GM18502 (cell line): ENCODE results near the gene GPR179.

Source experiments
- ATAC-seq: cut with Tn5 transposase; IDR thresholded peaks from one replicate; pipeline ENCODE4 v1.9.1; 2021; ENCODE audit warnings: mild to moderate bottlenecking; ENCODE audit not compliant: unreplicated experiment, poor library complexity

Gene GPR179

DNA sequence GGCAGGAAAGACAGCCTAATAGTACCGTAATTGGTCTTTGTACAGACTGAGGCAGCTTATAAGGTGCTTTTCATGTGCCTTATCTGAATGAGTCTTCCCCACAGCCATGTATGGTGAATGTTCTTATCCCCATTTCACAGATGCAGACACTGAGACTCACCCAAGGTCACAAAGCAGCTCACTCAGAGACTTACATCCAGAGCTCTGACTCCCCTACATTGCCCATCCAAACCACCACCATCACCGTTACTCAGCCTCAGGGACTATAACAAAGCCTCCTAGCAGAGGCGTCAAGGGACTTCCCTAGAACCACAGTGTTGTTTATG is 627 bp upstream of the GPR179 start:
- ATAC-seq, result no peak

DNA sequence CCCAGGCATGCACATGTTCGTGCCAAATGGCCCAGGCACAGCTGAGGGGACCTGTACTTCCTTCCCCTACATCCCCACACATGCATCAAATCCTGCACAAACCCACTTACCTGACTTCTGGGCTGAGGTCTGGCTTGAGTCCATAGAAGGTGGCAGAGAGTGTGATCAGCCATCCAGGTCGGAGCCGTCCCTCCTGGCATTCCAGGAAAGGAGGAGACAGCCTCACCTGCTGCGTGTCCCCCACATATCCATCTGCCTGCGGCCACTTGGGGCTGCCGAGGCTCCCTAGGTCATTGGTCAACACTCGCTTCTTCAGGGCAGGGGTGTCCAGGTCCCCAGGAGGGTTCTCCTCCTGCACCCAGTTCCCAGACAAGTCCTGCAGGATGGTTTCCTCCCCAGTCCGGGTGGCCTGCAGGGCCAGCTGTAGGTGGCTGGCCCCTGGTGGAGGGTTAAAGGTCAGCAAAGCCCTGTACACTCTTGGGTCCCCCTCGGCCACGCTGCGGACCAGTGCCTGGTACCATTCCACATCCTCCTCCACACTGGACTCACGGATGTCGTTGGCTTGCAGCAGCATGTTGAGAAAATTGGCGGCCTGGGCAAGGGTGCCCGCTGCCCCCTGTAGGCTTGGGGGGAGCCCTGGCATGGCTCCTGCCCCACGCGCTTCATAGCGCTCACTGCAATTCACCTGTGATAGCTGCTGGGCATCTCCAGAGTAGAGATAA is 709 bp downstream of the GPR179 start:
- no peak for ATAC-seq

DNA sequence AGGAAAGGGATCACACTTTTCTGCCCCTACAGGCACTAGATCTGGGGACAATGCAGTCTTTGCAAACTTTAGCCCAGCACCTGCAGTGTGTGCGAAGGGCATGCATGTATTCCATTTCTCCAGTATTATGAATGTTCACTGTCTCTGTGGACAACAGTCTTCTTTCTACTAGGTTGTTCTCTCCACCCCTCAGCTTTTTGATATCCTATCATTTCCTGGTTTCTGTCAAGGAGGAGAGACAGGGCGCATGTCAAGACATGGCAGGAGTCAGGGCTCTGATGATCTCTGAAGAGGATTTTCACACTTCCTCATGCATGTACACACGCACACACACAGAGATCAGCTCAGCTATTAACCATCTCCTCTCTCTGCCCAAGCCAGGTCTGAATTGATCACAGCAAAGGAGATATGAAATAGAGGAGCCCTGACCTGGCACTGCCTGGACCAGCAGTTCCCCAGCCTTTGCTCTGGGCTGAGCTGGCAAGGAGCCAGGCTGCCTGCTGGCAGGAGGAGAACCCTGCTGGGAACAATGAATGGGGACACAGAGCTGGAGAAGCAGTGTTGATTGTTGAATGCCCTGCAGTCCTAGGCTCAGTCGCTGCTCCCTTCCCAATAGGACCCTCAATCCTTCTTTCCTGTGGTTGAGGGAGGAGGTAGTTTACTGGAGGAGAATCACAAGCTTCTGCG is 2.6 kb downstream of the GPR179 start:
- ATAC-seq, result no peak

DNA sequence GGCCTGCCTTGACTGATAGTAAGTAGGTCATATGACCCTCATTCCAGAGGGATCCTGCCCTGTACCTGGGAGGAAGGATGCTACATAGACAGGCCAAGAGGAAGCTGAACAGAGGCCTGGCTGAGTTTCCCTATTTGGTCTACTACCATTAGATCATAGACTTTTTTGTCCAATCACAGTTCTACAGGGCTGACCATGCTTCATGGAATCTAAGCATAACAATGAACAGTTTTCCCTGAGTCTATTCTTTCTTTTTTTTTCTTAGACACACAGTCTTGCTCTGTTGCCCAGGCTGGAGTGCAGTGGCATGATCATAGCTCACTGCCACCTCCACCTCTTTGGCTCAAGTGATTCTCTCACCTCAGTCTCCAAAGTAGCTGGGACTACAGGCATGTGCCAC is 3.9 kb downstream of the GPR179 start:
- ATAC-seq, result no peak

DNA sequence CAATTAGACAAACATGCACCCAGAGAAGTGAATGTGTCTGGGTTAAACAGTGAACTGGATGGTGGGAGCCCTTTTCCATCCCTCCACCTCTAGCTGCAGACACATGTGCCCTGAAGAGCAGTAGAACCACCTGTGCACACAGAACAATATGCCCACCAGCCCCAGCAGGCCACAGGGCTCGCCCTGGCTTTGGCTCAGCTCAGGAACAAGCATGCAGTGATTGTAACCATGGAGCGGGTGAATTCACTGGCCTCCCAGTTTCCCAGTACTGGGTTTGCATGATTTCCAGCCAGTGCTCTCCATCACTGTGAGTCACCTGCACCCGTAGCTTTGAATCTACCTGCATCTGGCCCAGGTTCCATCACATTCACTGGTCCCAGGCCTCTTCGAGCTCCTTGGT is 5.2 kb downstream of the GPR179 start:
- ATAC-seq, result no peak

DNA sequence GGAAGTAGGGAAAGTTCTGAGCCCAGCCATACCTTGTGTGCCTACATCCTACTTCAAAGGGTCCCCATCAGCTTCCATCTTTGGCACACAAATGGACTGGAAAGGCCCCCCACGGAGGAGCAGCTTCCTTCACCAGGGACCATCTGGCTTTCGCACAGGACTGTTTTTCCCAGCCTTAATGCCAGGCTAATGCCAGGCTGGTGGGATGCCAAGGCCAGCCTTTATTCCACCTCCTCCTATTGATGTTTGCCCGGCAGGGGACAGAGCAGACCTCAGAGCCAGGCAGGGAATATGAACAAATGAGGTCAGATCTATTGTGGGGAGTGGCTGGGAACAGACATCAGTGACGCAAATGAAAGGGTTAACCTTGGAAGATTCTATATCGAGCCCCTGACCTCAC is 5.7 kb downstream of the GPR179 start:
- ATAC-seq, result no peak

DNA sequence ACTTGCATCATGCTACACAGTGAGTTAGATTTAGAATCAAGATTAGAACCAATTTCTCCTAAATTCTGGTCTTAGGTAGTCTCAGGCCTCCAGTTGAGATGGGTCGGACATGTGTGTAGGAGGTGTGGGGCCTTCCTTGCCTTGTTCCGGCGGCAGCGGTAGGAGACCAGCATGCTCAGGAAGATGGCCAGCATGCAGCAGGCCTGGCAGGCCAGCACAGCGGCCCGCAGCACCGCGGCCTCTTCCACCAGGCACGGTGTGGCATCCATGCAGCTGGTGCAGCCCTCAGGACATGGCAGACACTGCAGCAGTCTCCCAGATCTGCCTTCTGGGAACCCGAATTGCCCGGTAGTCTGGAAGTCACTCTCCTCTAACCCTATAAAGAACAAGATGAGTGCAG is 6.9 kb downstream of the GPR179 start:
- no peak for ATAC-seq

DNA sequence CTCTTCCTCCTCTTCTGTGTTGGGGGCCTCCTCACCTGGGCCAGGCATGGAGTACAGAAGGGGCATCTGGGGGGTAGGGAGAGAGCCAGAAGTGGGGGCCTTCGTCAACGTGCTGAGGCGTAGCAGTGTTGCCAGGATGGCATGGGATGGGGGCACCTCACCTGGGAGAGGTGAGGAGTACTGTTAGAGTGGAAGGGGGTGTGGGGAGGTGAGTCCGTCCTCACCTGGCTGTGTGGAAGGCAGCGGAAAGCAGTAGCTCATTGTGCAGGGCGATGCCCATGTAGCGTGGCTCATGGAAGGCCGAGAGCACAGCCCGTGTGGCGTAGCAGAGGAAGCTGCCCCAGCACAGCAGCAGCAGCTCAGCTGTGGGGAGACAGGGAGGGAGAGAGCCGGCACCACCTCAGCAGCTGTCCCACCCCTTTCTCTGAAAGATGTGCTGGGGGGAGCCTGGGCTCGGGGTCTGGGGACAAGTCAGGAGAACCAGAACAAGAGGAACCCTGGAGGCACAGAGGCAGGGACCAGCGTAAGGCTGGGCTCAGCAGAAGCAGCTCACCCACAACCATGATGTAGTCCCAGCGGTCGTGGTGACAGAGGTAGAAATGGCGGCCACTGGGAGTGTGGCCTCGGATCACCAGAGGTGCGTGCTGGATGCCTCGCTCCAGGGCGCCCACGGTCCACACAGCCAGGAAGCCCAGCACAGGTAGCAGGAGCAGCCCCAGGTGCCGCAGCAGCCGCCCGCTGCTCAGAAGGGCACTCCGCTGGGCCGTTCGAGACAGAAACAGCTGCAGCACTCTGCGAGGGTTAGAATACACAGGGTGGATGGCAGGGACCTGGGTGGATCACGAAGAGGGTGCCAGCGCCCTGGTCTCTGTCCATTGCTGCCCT is 9.0 kb downstream of the GPR179 start:
- ATAC-seq, result no peak

DNA sequence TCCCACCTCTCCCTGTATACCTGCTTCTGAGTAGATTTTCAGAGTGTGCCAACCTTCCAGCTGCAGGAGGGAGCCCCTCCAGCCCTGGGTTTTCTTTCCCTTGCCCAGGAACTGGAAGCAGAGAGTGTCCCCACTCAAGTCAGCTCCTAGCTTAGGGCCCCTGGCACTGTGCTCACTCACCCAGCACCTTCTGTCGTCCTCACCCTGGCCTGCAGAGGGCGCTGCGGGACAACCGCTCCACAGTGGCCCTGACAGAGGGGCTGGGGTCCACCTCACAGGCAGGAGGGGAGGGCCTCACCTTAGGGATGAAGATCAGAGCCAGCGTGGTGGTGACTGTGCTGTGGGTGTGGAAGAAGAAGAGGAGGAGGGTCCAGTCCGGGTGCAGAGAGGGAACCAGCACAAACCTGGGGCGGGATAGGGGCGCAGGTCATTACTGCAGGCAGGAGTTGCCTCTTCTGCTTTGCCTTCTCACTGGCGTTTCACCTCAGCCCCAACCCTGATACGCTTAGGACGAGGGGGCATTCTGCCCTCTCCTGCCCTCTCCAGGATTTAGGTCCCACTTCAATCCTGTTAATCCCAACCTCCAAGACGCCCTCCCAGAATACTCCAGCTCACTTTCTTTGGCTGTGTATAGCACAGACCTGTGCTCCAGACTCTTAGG is 10.0 kb downstream of the GPR179 start:
- no peak for ATAC-seq

DNA sequence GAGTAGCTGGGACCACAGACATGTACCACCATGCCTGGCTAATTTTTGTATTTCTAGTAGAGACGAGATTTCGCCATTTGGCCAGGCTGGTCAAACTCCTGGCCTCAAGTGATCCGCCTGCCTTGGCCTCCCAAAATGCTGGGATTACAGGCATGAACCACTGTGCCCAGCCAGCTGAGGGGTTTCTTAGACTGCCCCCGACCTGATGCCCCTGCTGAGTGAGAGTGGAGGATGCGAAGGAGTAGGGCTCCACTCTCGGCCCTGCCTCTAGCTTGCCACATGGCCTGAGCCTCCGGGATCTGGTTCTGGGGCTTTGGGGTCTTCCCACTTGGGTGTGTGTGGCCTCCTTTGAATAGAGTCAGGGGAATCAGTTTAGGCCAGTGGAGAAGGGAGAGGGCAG is 11.0 kb downstream of the GPR179 start:
- ATAC-seq, result no peak

DNA sequence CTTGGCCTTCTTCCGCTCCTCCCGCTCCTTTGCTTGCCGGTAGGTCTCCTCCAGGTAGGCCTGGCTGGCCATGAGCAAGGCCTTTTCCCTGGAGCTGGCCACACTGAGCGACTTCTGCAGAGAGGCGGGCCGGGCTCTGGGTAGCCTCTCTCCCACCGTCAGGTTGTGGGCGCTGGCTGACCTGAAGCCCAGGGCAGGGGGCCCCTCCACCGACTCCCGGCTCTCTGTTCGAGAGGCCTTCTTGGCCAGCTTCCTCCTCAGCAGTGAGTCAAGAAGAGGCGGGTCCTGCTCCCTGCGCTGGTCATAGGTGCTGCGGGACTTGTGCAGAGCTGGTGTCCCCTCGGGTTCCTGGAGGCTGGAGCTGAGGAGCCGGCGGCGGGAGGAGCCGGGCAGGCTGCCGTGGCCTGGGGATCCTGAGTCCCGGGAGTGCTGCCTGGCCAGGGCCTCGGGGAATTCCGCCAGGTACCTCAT is 12.8 kb downstream of the GPR179 start:
- no peak for ATAC-seq

DNA sequence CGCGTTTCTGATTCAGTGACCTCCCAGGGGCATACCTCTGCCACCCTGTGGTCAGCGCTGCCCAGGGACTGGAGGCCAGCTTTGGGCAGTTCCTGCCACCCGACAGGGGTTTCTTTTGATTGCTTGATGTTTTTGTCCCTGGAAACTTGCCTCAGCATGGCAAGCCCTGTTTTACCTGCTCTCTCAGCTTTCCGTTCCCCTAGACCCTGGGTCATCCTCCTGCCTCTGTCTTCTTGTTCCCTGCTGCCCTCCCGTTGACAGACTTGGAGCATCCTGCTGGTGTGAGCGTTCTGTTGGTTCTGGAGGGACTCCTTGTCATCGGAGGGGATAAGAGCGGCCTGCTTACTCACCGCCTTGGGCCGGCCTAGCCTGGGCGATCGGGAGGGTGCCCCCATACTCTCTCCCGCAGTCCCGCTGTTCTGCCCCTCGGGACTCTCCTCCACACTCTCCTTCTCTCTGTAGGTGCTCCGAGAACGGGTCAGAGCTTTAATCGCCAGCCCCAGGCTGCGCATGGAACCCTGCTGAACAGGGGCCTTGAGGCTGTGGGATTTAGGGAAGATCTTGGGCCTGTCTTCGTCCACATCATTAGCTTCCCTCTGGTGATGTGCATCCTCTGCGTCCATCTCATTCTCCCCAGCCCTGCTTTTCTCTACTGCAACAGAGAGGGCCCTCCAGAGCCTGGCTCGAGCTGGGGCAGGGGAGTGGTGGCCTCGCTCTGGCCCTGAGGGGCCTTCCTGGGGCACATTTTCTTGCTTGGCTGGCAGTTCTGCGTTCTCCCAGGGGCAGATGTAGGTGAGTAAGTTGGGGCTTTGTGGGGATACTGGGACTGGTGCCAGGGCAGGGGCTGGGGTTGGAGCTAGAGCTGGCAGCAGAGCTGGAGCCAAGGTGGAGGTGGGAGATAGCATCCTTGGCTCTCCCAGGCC is 13.7 kb downstream of the GPR179 start:
- ATAC-seq, result no peak

DNA sequence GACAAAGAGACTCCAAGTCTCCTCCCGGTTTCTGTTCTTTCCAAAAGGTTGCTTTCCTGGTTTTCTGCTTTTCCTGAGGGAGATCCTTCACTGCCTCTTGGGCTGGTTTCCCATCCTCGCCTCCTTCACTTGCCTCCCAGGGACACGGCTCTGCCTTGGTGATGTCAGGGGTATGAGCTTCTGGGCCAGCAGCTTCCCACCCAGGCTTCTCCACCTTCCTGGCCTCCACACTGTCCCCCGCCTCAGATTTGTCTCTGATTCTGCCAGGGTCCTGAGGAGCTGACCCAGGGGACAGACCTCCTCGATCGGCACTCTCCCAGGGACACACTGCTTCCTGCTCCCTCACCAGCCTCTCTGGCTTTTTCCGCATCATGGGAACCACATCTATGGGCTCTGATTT is 14.5 kb downstream of the GPR179 start:
- ATAC-seq, result no peak

DNA sequence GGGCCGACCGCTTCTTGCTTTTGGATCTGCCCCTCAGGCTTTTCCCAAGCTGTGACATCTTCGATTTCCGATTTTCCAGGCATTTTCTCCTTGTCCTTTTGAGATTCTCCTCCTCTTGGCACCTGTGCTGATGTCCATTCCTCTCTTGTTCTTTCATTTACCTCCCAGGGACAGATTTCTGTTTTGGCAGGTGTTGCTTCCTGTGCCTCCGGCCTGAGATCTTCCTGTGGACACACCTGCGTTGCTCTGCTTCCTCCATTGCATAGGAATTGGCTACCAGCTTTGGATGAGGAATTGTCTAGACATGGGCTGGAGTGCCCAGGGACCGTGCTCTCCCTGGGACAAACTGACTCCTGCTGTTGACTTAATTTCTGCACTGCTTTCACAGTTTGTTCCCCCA is 15.1 kb downstream of the GPR179 start:
- ATAC-seq, result no peak

DNA sequence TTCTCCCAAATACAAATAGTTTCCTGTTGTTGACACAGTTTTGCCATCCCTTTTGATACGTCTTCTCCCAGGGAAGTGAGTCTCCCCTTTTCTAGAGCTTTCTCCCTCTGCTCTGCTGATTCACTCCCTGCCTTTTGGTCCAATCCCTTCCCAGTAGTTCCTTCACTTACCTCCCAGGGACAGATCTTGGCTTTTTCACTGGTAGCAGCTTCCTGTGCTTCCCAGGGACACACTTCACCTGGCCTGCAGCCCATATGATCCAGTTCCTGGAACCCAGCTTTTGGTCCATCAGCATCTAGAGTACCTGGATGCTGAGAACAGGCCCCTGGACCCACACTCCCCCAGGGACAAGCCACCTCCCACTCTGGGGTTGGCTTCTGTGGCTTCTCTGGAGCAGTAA is 15.8 kb downstream of the GPR179 start:
- no peak for ATAC-seq

DNA sequence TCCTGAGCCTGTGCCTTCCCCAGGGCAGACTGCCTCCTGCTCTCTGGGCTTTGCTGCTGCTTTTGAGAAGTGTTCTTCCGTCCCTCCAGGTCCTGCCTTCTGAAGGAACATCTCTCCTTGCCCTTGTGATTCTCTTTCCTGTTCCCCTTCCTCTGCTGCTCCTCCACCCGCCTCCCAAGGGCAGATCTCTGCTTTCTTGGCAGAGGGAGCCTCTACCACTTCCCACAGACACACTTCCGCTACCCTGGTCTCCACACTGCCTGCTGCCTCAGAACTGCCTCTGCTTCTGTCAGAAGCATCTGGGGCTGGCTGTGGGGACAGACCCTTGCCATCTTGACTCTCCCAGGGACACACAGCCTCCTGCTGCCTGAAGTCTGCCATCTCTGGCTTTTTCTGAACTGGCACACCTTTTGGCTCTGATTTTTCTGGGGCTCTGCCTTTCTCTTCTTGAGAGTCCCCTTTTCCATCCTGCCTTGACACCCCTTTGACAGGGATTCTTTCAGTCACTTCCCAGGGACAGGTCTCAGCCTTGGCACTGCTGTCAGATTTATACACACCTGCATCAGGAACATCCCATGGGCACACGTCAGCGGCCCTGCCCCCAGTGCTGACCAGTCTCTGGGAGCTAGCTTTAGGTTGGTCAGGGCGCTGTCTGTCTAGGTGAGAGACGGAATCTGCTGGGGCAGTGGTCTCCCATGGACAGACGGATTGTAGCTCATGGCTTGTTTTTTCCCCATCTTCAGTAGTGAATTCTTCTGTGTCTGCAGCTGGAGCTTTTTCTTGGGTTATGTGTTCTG is 16.6 kb downstream of the GPR179 start:
- no peak for ATAC-seq

DNA sequence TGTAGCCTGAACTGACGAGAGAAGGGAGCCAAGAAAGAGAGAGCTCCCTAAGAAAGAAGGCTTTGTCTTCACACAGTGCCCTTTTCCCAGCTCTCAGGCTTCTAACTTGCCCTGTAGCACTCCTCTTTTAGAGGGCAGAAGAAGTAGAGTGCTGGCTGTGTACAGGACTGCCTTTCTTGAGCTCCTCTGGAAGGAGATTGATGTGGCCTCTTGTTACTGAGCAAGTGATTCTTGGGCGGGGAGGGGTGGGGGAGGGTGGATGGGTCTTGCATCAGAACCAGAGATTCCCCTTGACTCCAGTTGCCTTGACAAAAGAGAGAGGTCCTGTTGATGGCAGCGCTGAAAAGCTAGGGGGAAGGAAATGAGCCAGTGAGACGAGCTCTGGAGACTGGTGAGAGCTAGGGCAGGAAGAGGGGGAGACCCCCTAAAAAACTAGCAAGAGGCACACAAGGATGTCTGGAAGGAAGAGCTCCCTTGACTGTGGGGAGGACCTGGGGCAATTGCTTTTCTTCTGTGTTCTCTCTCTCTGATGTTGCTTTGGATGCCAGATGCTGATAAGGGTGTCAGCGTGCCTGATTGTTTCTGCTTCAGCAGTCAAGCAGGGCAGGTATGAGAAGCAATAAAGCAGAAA is 18.4 kb downstream of the GPR179 start:
- ATAC-seq, result no peak

DNA sequence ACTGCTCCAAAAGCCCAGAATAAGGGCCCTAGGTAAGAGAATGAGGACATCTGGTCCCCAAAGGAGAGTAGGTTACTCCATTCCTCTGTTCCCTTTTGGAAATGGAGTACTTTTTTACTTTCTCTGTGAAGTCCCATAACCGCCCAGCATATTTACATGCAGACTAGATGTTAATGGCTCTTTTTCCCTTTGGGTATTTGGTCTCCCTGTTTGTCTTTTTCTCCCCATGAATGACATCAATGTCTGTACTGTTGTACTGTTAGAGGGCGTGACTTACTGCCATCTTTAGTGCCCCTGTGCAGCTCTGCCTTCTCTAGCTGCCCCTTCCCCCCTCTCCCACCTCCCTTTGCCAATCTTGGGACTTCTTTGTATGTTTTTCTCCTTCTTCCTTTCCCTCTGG is 19.0 kb downstream of the GPR179 start:
- no peak for ATAC-seq
